HEK293T (cell line): Measurements from ENCODE around the gene UBE2G1.

Source experiments
- CTCF ChIA-PET: fragments of 350-600 bp; formaldehyde crosslinking; extraction: SDS; loops from one replicate; lab custom pipeline; 2021; ENCODE audit warnings: antibody characterized with exemption, inconsistent platforms; lab: Yijun Ruan, JAX
- POLR2A ChIA-PET: fragments of 350-600 bp; formaldehyde crosslinking; extraction: SDS; loops from one replicate; lab custom pipeline; 2020; ENCODE audit warnings: antibody characterized with exemption, inconsistent platforms; lab: Yijun Ruan, JAX
- DNase-seq: peaks from one replicate; pipeline ENCODE4 v3.0.0; 2012; ENCODE audit warnings: mixed read lengths; ENCODE audit errors: extremely low spot score
- ARNT ChIP-seq: fragments of 450-650 bp; IDR thresholded peaks from 2 replicates; pipeline ENCODE4 v1.6.1; 2017; ENCODE audit warnings: mild to moderate bottlenecking
- BHLHE40 ChIP-seq: fragments of 450-650 bp; IDR thresholded peaks from 2 replicates; pipeline ENCODE4 v1.6.1; 2016; ENCODE audit warnings: mild to moderate bottlenecking, moderate library complexity, borderline replicate concordance
- CTBP1 ChIP-seq: fragments of 450-650 bp; IDR thresholded peaks from 2 replicates; pipeline ENCODE4 v1.6.1; 2016; ENCODE audit warnings: borderline replicate concordance
- ELF4 ChIP-seq: fragments of 450-650 bp; IDR thresholded peaks from 2 replicates; pipeline ENCODE4 v1.6.1; 2017; ENCODE audit warnings: antibody characterized with exemption
- FOXA1 ChIP-seq: fragments of 450-650 bp; IDR thresholded peaks from 2 replicates; pipeline ENCODE4 v1.6.1; 2016; ENCODE audit warnings: mild to moderate bottlenecking
- FOXK2 ChIP-seq: fragments of 450-650 bp; IDR thresholded peaks from 2 replicates; pipeline ENCODE4 v1.6.1; 2016; ENCODE audit warnings: mild to moderate bottlenecking
- FOXM1 ChIP-seq: fragments of 450-650 bp; IDR thresholded peaks from 2 replicates; pipeline ENCODE4 v1.6.1; 2017; ENCODE audit warnings: mild to moderate bottlenecking, borderline replicate concordance
- HDGF ChIP-seq: fragments of 450-650 bp; IDR thresholded peaks from 2 replicates; pipeline ENCODE4 v1.6.1; 2017; ENCODE audit warnings: antibody characterized with exemption, borderline replicate concordance
- L3MBTL2 ChIP-seq: fragments of 450-650 bp; conservative IDR thresholded peaks from 2 replicates; pipeline ENCODE4 v1.6.1; 2016; ENCODE audit warnings: mild to moderate bottlenecking
- LEF1 ChIP-seq: fragments of 450-650 bp; IDR thresholded peaks from 2 replicates; pipeline ENCODE4 v1.6.1; 2017; ENCODE audit warnings: mild to moderate bottlenecking, borderline replicate concordance
- NFRKB ChIP-seq: fragments of 450-650 bp; IDR thresholded peaks from 2 replicates; pipeline ENCODE4 v1.6.1; 2016; ENCODE audit warnings: mild to moderate bottlenecking, moderate library complexity
- PKNOX1 ChIP-seq: fragments of 450-650 bp; IDR thresholded peaks from 2 replicates; pipeline ENCODE4 v1.6.1; 2016
- SP1 ChIP-seq: fragments of 450-650 bp; IDR thresholded peaks from 2 replicates; pipeline ENCODE4 v1.6.1; 2017
- SUZ12 ChIP-seq: fragments of 450-650 bp; IDR thresholded peaks from 2 replicates; pipeline ENCODE4 v1.6.1; 2016; ENCODE audit warnings: mild to moderate bottlenecking
- TARDBP ChIP-seq: fragments of 450-650 bp; IDR thresholded peaks from 2 replicates; pipeline ENCODE4 v1.6.1; 2016
- ZNF384 ChIP-seq: fragments of 450-650 bp; IDR thresholded peaks from 2 replicates; pipeline ENCODE4 v1.6.1; 2016

The UBE2G1 gene

GRCh38 chr17:4317610-4318009, 48.9 kb downstream of the UBE2G1 start:
- POLR2A ChIA-PET, result no interaction called here

GRCh38 chr17:4316648-4317047, 49.8 kb downstream of the UBE2G1 start:
- POLR2A ChIA-PET, result no interaction called here
- no peak for DNase-seq
- CTCF ChIA-PET, result no interaction called here
- TF ChIP-seq ZNF384 (no peak), FOXA1 (no peak), FOXK2 (no peak), ELF4 (no peak), FOXM1 (no peak), BHLHE40 (no peak), LEF1 (no peak), SUZ12 (no peak), PKNOX1 (no peak), L3MBTL2 (no peak), HDGF (no peak), CTBP1 (no peak), TARDBP (no peak), SP1 (no peak), NFRKB (no peak), ARNT (no peak)

More at GRCh38 chr17:4317610-4318009, 48.9 kb downstream of the UBE2G1 start:
- TF ChIP-seq HDGF (no peak), NFRKB (no peak), LEF1 (no peak), ARNT (no peak), PKNOX1 (no peak), CTBP1 (no peak), ZNF384 (no peak), ELF4 (no peak), SP1 (no peak), FOXA1 (no peak), FOXK2 (no peak), SUZ12 (no peak), FOXM1 (no peak), L3MBTL2 (no peak)
- CTCF ChIA-PET, result interaction anchor here (0.8 kb wide), 1 partner anchor 102 kb away, joined by 3 read pairs; no protein-coding TSS in a partner anchor
- DNase-seq, result no peak

GRCh38 chr17:4314618-4315017, 51.9 kb downstream of the UBE2G1 start:
- ChIA-PET POLR2A (no interaction called here), CTCF (no interaction called here)
- no peak for DNase-seq
- TF ChIP-seq NFRKB (no peak), SP1 (no peak), FOXK2 (no peak), FOXM1 (no peak), TARDBP (no peak), ELF4 (no peak), CTBP1 (no peak), HDGF (no peak), ARNT (no peak), ZNF384 (no peak), SUZ12 (no peak), PKNOX1 (no peak), FOXA1 (no peak), LEF1 (no peak), BHLHE40 (no peak), L3MBTL2 (no peak)

- DNase-seq, result no peak
- ChIA-PET POLR2A (no interaction called here), CTCF (no interaction called here)
- TF ChIP-seq PKNOX1 (no peak), FOXA1 (no peak), SUZ12 (no peak), BHLHE40 (no peak), ARNT (no peak), FOXM1 (no peak), CTBP1 (no peak), FOXK2 (no peak), SP1 (no peak), NFRKB (no peak), TARDBP (no peak), ZNF384 (no peak), LEF1 (no peak), ELF4 (no peak), HDGF (no peak), L3MBTL2 (no peak)
Observed at GRCh38 chr17:4314179-4314578, 52.3 kb downstream of the UBE2G1 start.

- CTCF ChIA-PET, result no interaction called here
- POLR2A ChIA-PET, result no interaction called here
- DNase-seq, result no peak
- TF ChIP-seq ZNF384, result no peak
- no peak for TF ChIP-seq FOXA1
- no peak for TF ChIP-seq L3MBTL2
- TF ChIP-seq HDGF, result no peak
- no peak for TF ChIP-seq NFRKB
- TF ChIP-seq CTBP1, result no peak
- TF ChIP-seq FOXK2, result no peak
- no peak for TF ChIP-seq BHLHE40
- no peak for TF ChIP-seq SUZ12
- TF ChIP-seq FOXM1, result no peak
- no peak for TF ChIP-seq ELF4
- TF ChIP-seq TARDBP, result no peak
- TF ChIP-seq LEF1, result no peak
- no peak for TF ChIP-seq PKNOX1
- no peak for TF ChIP-seq ARNT
- TF ChIP-seq SP1, result no peak
Observed at GRCh38 chr17:4313221-4314114, 53.0 kb downstream of the UBE2G1 start.
